H9 (cell line): ENCODE results near the gene IGFBP5. TPM values are rescaled to one million over a fixed set of nuclear protein-coding genes. Genes with fewer than 3 reads are reported as not detected.

ENCODE experiments used
- DNase-seq: peaks from one replicate; pipeline ENCODE4 v3.0.0-alpha.2; 2017
- H2AFZ ChIP-seq: one replicate; pipeline ENCODE4 v1.6.1; 2013; ENCODE audit warnings: mild to moderate bottlenecking, low read length, control low read depth, moderate library complexity
- H2AK5ac ChIP-seq: 2 replicates; pipeline ENCODE4 v1.6.1; 2013; ENCODE audit warnings: low read length, control low read depth, mixed read lengths; ENCODE audit not compliant: insufficient read length
- H2BK120ac ChIP-seq: one replicate; pipeline ENCODE4 v1.6.1; 2013; ENCODE audit warnings: low read depth, mild to moderate bottlenecking, low read length, control low read depth, inconsistent platforms; ENCODE audit not compliant: poor library complexity, severe bottlenecking
- H2BK12ac ChIP-seq: 2 replicates; pipeline ENCODE4 v1.6.1; 2013; ENCODE audit warnings: low read length, control low read depth, mixed read lengths, low read depth; ENCODE audit not compliant: insufficient read length
- H2BK15ac ChIP-seq: 2 replicates; pipeline ENCODE4 v1.6.1; 2013; ENCODE audit warnings: low read depth, low read length, control low read depth
- H2BK20ac ChIP-seq: one replicate; pipeline ENCODE4 v1.6.1; 2013; ENCODE audit warnings: low read depth, mild to moderate bottlenecking, low read length, control low read depth, inconsistent platforms; ENCODE audit not compliant: poor library complexity, severe bottlenecking
- H2BK5ac ChIP-seq: 2 replicates; pipeline ENCODE4 v1.6.1; 2013; ENCODE audit warnings: low read length, control low read depth, mixed read lengths; ENCODE audit not compliant: insufficient read length
- H3K14ac ChIP-seq: 2 replicates; pipeline ENCODE4 v1.6.1; 2013; ENCODE audit warnings: low read length, control low read depth; ENCODE audit not compliant: insufficient read depth
- H3K18ac ChIP-seq: 2 replicates; pipeline ENCODE4 v1.6.1; 2013; ENCODE audit warnings: low read depth, mild to moderate bottlenecking, mixed read lengths, low read length, control low read depth; ENCODE audit not compliant: insufficient read length
- H3K23ac ChIP-seq: 2 replicates; pipeline ENCODE4 v1.6.1; 2013; ENCODE audit warnings: low read length, control low read depth, mixed read lengths, low read depth; ENCODE audit not compliant: insufficient read length
- H3K23me2 ChIP-seq: 2 replicates; pipeline ENCODE4 v1.6.1; 2013; ENCODE audit warnings: low read depth, mild to moderate bottlenecking, mixed read lengths, low read length, control low read depth; ENCODE audit not compliant: insufficient read length, poor library complexity, severe bottlenecking
- H3K27ac ChIP-seq: 2 replicates; pipeline ENCODE4 v1.5.1; 2013; ENCODE audit warnings: low read length, control low read depth, mixed read lengths, low read depth; ENCODE audit not compliant: insufficient read length
- H3K27me3 ChIP-seq: 2 replicates; pipeline ENCODE4 v1.6.1; 2013; ENCODE audit warnings: low read length, control low read depth, inconsistent platforms; ENCODE audit not compliant: insufficient read depth
- H3K4ac ChIP-seq: 2 replicates; pipeline ENCODE4 v1.6.1; 2013; ENCODE audit warnings: low read depth, mild to moderate bottlenecking, control low read depth, inconsistent platforms, low read length, moderate library complexity
- H3K4me1 ChIP-seq: 2 replicates; pipeline ENCODE4 v1.6.1; 2013; ENCODE audit warnings: low read length, control low read depth, inconsistent platforms; ENCODE audit not compliant: insufficient read depth
- H3K4me2 ChIP-seq: 2 replicates; pipeline ENCODE4 v1.6.1; 2013; ENCODE audit warnings: low read length, control low read depth, mixed read lengths; ENCODE audit not compliant: insufficient read length, insufficient read depth
- H3K56ac ChIP-seq: 2 replicates; pipeline ENCODE4 v1.6.1; 2013; ENCODE audit warnings: low read depth, mild to moderate bottlenecking, mixed read lengths, low read length, control low read depth; ENCODE audit not compliant: insufficient read length
- H3K79me1 ChIP-seq: 2 replicates; pipeline ENCODE4 v1.6.1; 2013; ENCODE audit warnings: low read depth, mild to moderate bottlenecking, moderate library complexity, low read length, control low read depth, inconsistent platforms; ENCODE audit not compliant: insufficient read depth, poor library complexity, severe bottlenecking
- H3K79me2 ChIP-seq: 2 replicates; pipeline ENCODE4 v1.6.1; 2013; ENCODE audit warnings: low read length, control low read depth, inconsistent platforms; ENCODE audit not compliant: insufficient read depth
- H3K9ac ChIP-seq: 2 replicates; pipeline ENCODE4 v1.6.1; 2013; ENCODE audit warnings: low read length, control low read depth, mixed read lengths; ENCODE audit not compliant: insufficient read length; ENCODE audit errors: extremely low read depth
- H3K9me3 ChIP-seq: one replicate; pipeline ENCODE4 v1.6.1; 2013; ENCODE audit warnings: low read depth, low read length, inconsistent platforms; ENCODE audit not compliant: control insufficient read depth
- H3T11ph ChIP-seq: one replicate; pipeline ENCODE4 v1.6.1; 2013; ENCODE audit warnings: mild to moderate bottlenecking, low read length, control low read depth, inconsistent platforms
- H4K20me1 ChIP-seq: one replicate; pipeline ENCODE4 v1.6.1; 2013; ENCODE audit not compliant: control insufficient read depth, insufficient read length, insufficient read depth
- H4K5ac ChIP-seq: 2 replicates; pipeline ENCODE4 v1.6.1; 2013; ENCODE audit warnings: low read depth, mild to moderate bottlenecking, mixed read lengths, low read length, control low read depth; ENCODE audit not compliant: insufficient read length
- H4K8ac ChIP-seq: replicated peaks from 2 replicates; pipeline ENCODE4 v1.6.1; 2013; ENCODE audit warnings: low read length, control low read depth, mixed read lengths, low read depth; ENCODE audit not compliant: insufficient read length
- H4K91ac ChIP-seq: 2 replicates; pipeline ENCODE4 v1.6.1; 2013; ENCODE audit warnings: low read depth, mild to moderate bottlenecking, moderate library complexity, mixed read lengths, low read length, control low read depth; ENCODE audit not compliant: insufficient read length
- H3K27ac Mint-ChIP-seq, 3 experiments: 2 replicates in 2 of 3; 3 replicates in 1 of 3; pipeline ENCODE4 v1.8.0; 2020 to 2021; ENCODE audit warnings: mixed read lengths in 3 of 3, mild to moderate bottlenecking in 1 of 3, moderate library complexity in 1 of 3
- H3K27me3 Mint-ChIP-seq: 2 replicates; pipeline ENCODE4 v1.8.0; 2021; ENCODE audit warnings: low read depth, mild to moderate bottlenecking, moderate library complexity, mixed read lengths
- H3K36me3 Mint-ChIP-seq, 3 experiments: 2 replicates in 2 of 3; 3 replicates in 1 of 3; pipeline ENCODE4 v1.8.0; 2020 to 2021; ENCODE audit warnings: low read depth in 3 of 3, mixed read lengths in 3 of 3; ENCODE audit not compliant: insufficient read depth in 1 of 3
- H3K4me1 Mint-ChIP-seq, 2 experiments: 2 replicates each; pipeline ENCODE4 v1.8.0; 2020; ENCODE audit warnings: mixed read lengths in 2 of 2
- H3K4me3 Mint-ChIP-seq, 2 experiments: 2 replicates in 1 of 2; 3 replicates in 1 of 2; pipeline ENCODE4 v1.8.0; 2020 to 2021; ENCODE audit warnings: mild to moderate bottlenecking in 2 of 2, mixed read lengths in 2 of 2, moderate library complexity in 1 of 2
- H3K9me3 Mint-ChIP-seq, 2 experiments: 2 replicates in 1 of 2; 3 replicates in 1 of 2; pipeline ENCODE4 v1.8.0; 2020; ENCODE audit warnings: mild to moderate bottlenecking in 2 of 2, mixed read lengths in 2 of 2, moderate library complexity in 1 of 2
- WGBS: extraction: QIAGEN DNeasy Blood & Tissue Kit; methylation state at CpG from one replicate; pipeline ENCODE4 v1.1.7; 2013; ENCODE audit warnings: missing lambda C conversion rate, low lambda C conversion rate, mixed read lengths; ENCODE audit not compliant: insufficient read length; ENCODE audit errors: extremely low coverage; 5-methylcytosine and 5-hydroxymethylcytosine counted together
- total RNA-seq: library from RNA; stranded (reverse); gene quantifications from 2 replicates; pipeline ENCODE4 v1.2.1, GENCODE V29; 2021
- TF ChIP-seq, protein P1 (sequence below): fragments of 200-600 bp; sonication (generic); conservative IDR thresholded peaks from 3 replicates; pipeline ENCODE4 v1.8.0; 2021; ENCODE audit warnings: antibody characterized with exemption, mild to moderate bottlenecking

The IGFBP5 gene
- total RNA-seq, 1 experiment from 2014 or later, result 0.90 TPM

DNA sequence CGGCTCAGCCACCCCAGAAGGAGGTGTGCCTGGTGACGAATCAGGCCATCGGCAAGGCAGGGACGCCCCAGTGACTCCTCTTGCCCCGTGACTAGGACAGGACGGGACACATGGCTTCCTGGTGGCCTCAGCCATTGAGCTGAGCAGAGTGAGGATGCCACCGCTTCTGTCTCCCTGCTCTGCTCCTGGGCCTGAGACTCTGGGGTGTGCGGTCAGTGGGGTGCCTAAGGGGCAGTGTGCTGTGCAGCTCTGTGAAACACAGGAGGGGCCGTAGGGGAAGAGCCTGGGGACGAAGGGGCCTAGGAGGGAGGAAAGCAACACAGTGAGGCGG, 24.3 kb downstream of the IGFBP5 start:
- H2BK12ac ChIP-seq, result no peak overlapping the region
- H2BK15ac ChIP-seq, result no peak overlapping the region
- no peaks in the 10 kb centered on the region; the same call in 1 of the 2 replicates for H3K4me1 ChIP-seq
- H3K18ac ChIP-seq, result no peak overlapping the region
- H4K8ac ChIP-seq, result no peak overlapping the region
- no peak overlapping the region for H3K4me3 Mint-ChIP-seq
- H4K20me1 ChIP-seq, result no peaks in the 10 kb centered on the region
- peaks cover 5% of the 10 kb centered on the region for H3K27me3 Mint-ChIP-seq
- H3K79me1 ChIP-seq, result no peaks in the 10 kb centered on the region
- H4K91ac ChIP-seq, result no peak overlapping the region
- no peak overlapping the region for H3K56ac ChIP-seq
- TF ChIP-seq, protein P1, sequence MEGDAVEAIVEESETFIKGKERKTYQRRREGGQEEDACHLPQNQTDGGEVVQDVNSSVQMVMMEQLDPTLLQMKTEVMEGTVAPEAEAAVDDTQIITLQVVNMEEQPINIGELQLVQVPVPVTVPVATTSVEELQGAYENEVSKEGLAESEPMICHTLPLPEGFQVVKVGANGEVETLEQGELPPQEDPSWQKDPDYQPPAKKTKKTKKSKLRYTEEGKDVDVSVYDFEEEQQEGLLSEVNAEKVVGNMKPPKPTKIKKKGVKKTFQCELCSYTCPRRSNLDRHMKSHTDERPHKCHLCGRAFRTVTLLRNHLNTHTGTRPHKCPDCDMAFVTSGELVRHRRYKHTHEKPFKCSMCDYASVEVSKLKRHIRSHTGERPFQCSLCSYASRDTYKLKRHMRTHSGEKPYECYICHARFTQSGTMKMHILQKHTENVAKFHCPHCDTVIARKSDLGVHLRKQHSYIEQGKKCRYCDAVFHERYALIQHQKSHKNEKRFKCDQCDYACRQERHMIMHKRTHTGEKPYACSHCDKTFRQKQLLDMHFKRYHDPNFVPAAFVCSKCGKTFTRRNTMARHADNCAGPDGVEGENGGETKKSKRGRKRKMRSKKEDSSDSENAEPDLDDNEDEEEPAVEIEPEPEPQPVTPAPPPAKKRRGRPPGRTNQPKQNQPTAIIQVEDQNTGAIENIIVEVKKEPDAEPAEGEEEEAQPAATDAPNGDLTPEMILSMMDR, result no peak
- no peaks in the 10 kb centered on the region for H3K27me3 ChIP-seq
- H3K4me2 ChIP-seq, result no peak overlapping the region
- H2AFZ ChIP-seq, result no peak overlapping the region
- H3K23ac ChIP-seq, result no peak overlapping the region
- H3K9ac ChIP-seq, result no peak overlapping the region
- H3K27ac ChIP-seq, result no peak overlapping the region
- peaks cover 3% of the 10 kb centered on the region for H3K23me2 ChIP-seq
- no peak overlapping the region for H2BK20ac ChIP-seq
- H2BK5ac ChIP-seq, result no peak overlapping the region
- H3K27ac Mint-ChIP-seq, result no peak overlapping the region; a peak in 1 of 7 replicates
- no peak overlapping the region for H4K5ac ChIP-seq
- no peak for DNase-seq
- peaks cover 4 to 5% of the 10 kb centered on the region in 2 experiments for H3K4me1 Mint-ChIP-seq
- H3K9me3 ChIP-seq, result no peaks in the 10 kb centered on the region
- no peak overlapping the region for H2BK120ac ChIP-seq
- WGBS, result no CpG with 5 or more reads among the region's 11 CpGs
- H3K4ac ChIP-seq, result no peak overlapping the region
- H3K9me3 Mint-ChIP-seq, result no peaks in the 10 kb centered on the region
- H2AK5ac ChIP-seq, result no peak overlapping the region
- H3K36me3 Mint-ChIP-seq, result no peaks in the 10 kb centered on the region
- peak overlapping the region; percentile 39; the same call in 1 of the 2 replicates for H3K14ac ChIP-seq
- H3T11ph ChIP-seq, result no peak overlapping the region
- no peaks in the 10 kb centered on the region for H3K79me2 ChIP-seq
